HG03103 (cell line): ENCODE data around the gene MTTP.
A peak's percentile ranks its signal among the peaks of the same experiment; 100 is the strongest.

ENCODE experiments used
- ATAC-seq: cut with Tn5 transposase; IDR thresholded peaks from one replicate; pipeline ENCODE4 v1.9.1; 2021; ENCODE audit warnings: low read depth; ENCODE audit not compliant: unreplicated experiment

MTTP gene

DNA sequence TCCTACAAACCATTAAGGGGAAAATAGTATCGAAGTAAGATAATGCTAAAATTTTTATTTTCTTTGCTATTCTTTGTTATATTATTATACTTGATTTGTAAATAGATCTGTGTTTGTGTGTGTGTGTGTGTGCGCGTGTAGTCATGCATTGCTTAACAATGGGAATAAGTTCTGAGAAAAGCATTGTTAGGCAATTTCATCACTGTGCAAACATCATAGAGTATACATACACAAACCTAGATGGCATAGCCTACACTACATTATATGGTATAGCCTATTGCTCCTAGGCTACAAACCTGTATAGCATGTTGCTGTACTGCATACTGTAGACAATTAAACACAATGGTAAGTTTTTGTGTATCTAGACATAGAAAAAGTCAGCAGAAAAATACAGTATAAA, 17.1 kb downstream of the MTTP start:
- ATAC-seq: no peak

DNA sequence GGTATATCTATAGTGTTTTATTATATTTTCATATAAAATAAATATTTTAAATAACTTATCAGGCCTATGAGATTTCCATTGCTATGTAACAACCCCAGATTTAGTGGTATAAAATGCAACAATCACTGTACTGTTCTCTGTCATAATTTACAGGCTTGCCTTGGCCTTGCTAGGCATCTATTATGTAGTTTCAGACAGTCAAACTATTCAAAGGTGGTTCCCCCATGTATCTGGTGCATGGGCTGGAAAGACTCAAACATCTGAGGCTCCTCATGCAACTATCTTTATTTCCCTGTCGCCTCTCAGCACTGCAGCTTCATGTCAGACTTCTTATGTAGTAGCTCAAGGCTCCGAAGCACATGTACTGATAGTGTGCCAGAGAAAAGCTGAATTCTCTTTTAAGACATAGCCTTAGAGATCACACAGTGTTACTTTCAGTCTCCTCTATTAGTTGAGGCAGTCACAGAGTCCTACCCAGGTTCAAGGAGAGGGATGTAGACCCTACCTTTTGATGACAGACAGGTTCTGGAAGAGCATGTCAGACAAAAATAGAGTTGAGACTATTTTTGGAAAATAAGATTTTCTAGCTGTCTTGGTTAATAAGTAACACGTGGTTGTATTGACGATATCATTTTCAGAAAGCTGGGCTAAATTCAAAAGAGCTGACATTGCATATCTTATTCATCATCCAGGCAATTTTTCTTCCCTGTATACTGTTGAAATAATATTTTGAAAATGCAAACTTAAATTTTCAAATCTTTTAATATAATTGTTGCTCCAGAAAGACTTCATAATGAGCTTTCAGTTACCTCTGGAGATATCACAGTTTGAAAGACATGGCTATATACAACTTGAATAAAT, 19.4 kb downstream of the MTTP start:
- no peak for ATAC-seq

DNA sequence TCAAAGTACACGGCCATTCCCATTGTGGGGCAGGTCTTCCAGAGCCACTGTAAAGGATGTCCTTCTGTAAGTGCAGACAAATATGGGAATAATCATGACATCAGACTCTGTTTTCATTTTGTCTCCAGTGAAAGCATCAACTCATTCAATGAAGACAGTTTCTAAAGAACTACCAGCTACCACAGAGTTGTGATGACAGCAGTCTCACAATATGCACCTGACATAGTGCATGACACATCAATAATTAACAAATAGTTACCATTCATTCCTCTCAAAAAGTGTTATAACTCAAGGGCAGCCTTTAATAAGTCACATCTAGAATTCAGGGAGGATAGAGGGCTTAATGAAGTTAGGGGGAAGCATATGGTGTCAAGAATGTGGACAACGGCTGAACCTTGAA, 20.2 kb downstream of the MTTP start:
- no peak for ATAC-seq

DNA sequence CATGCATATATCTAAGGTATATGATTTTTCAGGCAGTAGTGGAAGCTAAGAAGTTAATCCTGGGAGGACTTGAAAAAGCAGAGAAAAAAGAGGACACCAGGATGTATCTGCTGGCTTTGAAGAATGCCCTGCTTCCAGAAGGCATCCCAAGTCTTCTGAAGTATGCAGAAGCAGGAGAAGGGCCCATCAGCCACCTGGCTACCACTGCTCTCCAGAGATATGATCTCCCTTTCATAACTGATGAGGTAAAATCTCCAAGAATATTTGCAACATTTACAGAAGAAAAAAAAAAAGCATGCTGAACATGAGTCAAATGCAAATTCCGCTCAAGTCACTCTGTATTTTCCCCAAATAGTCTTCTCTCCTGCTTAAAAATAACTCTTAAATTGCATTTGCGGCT, 32.1 kb downstream of the MTTP start:
- ATAC-seq: no peak

DNA sequence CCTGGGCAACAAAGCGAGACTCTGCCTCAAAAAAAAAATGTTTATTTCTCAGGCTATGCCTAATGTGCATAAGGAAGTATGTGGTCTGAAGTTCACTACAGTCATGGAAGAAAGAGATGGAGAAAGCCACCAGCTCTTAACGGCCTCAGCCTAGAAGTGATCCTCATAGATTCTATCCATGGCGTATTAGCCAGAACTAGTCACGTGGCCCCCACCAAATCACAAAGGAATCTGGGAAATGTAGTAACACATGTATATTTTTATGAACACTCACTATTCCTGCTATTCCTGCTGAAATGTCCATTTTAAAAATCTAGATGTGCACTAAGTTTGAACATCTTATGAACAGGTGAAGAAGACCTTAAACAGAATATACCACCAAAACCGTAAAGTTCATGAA, 33.8 kb downstream of the MTTP start:
- no peak for ATAC-seq

DNA sequence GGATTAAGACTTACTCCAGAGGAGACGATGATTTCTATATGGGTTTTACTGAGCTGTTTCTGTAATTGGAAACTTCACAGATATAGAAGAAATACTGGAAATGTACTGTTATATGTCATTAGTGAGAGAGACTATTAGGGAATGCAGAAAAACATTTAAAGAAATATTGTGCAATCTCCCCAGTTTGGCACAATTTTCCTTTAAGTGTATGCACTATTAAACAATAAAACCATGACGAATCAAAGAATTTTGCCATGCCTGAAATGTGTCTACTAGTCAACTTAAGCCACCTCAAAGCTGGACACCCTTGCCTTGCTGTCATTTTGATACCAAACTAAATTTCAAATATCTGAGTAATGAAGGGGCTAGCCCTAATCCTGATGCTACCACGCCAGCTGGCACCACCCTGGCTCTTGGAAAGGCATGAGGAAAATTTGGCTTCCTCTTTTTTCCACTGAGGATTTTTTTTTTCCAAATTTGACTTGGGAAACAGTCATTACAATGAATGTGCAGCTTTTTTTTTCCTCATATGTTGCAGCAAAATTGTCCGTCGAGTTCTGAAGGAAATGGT, 36.1 kb downstream of the MTTP start:
- ATAC-seq: no peak

DNA sequence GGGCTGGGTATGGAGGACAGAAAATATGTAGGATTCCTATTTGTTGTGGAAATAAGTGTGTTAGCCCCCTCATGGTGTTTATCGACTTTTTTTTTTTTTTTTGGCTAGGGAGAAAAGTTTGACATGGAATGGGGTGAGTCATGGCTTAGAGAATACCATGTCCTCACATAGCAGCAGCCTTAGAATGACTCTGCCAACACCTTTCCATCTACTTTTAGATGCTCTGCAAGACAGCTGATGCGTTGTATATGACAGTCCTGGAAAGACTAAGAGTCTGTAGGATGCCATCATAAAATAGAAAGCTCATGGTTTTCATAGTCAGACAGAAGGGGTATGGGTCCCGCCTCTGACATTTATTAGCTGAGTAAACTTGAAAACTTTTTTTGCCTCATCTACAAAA, 37.7 kb downstream of the MTTP start:
- ATAC-seq: no peak

DNA sequence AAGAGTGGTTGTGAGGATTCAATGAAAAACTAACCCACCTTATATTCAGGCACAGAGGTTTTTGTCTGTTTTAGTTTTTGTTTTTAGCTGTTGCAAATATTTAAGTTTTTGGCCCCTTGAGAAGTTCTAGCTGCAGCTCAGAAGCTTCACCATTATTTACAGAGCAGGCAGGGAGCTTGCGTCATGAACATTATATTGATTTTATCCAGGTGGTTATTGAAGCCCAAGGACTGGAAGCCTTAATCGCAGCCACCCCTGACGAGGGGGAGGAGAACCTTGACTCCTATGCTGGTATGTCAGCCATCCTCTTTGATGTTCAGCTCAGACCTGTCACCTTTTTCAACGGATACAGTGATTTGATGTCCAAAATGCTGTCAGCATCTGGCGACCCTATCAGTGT, 38.1 kb downstream of the MTTP start:
- ATAC-seq: no peak

DNA sequence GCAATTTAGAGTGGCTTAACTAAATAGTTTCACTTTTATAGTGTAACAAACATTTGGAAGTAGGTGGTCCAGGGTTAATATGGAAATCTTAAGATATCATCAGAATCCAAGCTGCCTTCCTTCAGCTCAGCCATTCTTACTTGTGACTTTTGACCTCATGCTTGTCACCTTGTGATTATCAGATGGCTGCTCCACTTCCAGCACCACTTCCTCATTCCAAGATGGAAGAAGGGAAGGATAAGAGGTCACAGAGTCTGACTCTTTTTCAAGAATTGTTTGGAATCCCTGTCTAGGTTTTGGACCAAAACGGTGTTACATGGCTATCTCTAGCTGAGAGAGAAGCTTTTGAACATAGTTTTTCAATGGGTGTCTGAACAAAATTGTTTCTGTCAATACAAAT, 39.9 kb downstream of the MTTP start:
- no peak for ATAC-seq

DNA sequence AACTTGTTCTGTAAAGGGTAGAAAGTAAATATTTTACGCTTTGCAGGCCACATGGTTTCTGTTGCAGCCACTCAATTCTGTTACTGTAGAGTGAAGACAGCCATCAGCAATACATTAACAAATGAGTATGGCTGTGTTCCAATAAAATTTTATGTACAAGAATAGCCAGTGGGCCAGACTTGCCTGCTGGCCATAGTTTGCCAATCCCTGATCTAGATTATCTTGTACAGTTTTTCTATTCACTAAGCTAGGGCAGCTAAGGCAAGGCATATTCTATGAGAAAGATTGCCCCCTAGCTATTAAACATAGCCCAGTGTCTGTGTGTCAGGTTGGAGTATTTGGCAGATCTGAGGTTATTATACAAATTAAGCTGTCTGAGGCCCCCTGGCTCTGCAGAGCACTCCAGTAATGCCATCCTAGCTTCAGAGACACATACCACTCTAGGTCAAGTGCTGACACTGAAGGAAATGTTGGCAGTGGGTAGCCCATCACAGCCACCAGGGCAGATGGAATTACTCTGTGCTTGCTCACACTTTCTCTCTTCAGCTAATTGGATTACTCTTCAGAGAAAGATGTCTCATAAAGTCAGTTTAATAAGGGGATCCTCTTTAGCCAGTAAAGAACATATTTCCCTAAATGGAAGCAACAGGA, 40.7 kb downstream of the MTTP start:
- ATAC-seq: no peak

DNA sequence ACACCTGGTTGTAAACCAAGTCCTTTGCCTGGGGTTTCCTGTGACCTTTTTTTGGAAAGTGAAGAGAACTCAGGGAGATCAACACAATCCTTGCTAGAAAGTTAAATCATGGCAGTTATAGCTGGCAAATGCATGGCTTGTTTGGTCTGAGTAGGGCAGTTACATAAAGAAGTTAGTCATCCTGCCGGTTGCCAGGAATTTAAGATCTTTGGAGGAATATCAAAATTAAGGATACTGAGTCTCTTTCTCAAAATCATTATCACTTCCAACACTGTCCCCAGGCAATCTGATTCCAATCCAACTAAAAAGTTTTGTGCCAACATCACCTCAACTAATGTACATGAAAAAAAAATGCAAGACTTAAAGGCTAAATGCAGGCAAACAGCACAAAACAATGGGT, 42.8 kb downstream of the MTTP start:
- ATAC-seq: no peak

DNA sequence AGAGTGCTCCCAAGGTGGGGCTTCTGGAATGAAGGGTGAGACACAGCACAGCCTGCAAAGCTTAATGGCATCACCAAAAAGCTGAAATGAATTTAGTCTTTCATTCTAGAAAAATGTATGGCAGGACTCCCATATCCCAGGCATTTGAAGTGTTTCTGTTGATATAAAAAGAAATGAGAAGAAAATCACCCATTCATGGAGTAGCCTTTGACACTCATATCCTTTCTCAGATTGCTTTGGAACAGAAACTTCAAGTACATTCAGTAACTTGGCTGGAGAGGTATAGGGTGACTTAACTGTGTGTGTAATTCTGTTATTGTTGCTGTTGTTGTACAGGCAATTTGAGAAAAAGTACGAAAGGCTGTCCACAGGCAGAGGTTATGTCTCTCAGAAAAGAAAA, 47.7 kb downstream of the MTTP start:
- no peak for ATAC-seq

DNA sequence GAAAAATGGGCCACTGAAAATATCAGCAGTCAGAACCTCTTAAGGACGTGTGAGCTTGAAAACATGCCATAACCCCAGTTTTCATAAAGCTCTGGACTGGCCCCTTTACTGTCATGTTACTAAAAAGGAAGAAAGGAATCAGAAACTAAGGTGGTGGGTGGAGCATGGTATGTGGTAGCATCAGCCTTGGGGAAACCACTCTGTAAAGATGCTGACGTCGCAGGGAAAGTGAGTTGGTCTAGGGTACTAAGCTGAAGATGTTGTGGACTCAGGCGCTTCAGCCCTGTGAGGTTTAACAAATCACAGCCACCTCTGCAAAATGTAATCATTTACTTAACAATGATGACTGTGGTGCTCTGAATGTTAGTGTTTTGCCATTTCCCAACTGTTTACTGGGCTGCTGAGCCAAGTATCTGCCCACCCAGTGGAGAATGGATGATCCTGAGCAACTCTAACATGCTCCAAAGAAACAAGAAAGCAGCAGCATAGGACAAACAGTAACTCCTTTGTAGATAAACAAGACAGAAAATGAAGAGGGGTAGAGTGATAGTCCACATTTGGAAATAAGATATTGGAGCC, 49.6 kb downstream of the MTTP start:
- ATAC-seq: no peak

DNA sequence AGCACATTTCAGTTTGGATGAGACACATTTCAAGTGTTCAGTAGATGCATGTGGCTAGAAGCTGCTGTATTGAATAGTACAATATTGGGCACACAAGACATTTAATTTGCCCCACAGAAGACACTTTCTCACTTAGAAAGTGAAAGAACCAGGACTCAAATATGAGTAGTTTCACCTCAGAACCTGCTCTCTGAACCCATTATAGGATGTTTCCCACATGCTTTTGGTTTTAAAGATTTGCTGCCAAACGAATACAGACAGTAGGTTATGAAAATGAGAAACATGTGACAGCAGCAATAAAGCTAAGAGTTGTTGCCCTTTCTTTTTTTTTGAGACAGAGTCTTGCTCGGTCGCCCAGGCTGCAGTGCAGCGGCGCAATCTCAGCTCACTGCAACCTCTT, 50.7 kb downstream of the MTTP start:
- no peak for ATAC-seq

DNA sequence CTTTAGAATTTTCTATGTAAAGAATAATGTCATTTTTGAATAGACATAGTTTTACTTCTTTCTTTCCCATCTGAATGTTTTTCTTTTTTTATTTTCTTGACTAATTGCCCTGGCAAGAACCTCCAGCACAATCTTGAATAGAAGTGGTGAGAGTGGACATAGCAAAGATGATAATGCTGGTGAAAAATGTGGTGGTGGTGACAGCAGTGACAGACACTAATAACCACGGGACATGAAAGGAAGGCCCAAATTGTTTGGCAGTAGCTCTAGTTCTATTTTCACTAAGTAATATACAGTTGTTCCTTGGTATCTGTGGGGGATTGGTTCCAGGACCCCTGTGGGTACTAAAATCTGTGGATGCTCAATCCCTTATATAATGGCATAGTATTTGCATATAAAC, 53.4 kb downstream of the MTTP start:
- no peak for ATAC-seq

DNA sequence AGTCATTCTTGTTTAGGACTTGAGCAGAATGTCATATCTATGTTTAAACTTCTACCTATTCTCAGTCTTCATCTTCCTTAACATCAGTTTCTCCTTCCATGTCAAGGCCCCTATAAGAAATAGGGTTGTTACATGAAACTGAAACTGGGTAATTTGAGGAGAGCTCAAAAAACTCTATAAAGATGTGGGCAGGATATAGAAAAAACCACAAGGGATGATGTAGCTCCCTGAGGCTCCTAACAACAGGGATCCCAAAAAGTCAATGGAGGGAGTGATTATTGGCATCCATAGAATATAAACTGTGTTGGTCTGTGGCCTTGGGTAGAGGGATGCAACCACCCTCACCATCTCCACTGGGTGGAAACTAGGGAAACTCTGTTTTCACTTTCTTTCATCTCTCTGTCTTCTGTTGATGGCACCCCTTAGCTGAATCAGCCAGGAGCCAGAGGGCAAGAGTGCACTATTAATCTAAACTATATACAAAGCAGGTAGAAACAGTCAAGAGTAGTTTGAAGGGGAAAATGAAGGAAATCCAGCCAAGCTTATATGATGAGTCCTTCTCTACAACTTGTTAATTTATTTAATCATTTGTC, 55.4 kb downstream of the MTTP start:
- no peak for ATAC-seq

DNA sequence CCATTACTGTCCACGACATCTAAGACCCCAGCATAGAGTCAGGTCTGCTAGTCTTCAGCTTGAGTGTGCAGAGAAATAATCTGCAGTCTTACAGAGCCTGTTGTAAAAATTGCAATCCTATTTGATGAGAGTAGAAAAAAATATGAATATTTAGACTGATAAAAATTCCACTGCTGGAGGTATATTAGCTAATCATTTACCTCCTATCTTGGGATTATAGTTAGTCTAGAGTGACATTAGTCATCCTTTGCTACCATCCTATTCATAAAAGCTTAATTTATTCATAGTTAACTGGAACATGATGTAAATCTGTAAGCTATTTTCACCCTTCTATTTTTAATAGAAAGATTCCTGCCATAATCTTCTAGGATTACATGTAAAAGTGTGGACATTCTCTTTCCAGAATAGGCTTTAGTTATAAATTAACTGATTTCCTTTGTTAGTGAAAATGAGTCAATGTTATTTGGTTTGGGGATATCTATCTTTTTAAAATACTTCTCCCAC, 56.3 kb downstream of the MTTP start:
- no peak for ATAC-seq

DNA sequence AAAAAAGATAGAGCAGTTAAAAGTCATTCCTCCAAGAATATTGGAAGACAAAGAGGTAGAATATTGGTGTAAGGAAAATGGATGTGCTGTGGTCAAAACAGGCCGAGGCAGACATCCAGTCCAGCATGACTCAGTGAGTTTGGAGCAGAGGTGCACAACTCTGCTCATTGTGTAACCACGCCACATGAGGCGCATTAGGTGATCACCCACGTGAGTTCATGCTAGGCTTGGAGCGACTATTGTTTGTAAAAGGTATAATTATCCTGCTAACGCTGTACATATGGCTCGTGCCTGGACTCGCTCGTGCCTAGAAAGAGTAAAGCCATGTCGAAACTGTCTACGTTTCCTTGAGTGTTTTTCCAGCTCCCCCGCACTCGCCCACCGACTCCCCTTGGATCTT, 59.1 kb downstream of the MTTP start:
- no peak for ATAC-seq

DNA sequence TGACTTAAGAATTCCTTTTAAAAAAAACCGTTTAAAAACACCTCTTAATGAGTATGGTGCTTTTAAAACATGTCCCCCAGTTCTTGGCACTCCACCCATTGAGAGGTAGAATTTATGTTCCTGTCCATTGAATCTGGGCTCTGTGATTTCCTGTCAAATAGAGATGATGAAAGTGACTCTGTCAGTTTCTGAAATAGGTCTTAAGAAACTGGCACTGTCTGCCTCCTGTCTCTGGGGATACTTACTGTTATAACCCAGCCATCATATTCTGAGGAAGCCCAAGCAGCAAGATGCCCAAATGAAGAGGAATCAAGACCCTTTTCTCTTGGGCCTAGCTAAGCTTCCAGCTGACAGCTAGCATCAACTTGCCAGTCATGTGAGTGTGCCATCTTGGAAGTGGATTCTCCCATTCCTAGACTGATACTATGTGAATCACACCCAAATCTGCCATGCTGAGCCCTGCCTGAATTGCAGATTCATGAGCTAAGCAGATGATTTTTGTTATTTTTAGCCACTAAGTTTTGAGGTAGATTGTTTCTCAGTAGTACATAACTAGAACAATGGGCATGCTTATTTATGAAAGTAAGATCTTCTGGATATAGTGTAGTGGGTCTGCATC, 60.2 kb downstream of the MTTP start:
- ATAC-seq: no peak

DNA sequence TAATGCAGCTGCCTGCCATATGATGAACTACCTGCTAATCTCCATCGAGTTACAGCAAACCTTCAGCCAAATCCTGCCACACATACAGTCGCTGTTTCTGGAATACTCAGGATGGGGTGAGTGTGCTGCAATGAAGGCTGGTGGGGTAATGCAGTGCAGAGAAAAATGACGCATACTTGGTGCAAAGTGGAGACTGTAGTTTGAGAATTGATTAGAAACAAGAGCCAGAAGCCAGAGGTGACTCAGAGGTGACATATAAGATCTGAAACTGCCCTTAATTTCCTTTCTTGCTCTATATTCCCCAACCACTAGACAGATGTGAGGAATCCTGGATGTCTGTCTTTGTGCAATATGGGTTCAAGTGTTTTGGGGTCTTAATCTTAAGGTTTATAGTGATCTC, 61.0 kb downstream of the MTTP start:
- peak; percentile 68 for ATAC-seq

DNA sequence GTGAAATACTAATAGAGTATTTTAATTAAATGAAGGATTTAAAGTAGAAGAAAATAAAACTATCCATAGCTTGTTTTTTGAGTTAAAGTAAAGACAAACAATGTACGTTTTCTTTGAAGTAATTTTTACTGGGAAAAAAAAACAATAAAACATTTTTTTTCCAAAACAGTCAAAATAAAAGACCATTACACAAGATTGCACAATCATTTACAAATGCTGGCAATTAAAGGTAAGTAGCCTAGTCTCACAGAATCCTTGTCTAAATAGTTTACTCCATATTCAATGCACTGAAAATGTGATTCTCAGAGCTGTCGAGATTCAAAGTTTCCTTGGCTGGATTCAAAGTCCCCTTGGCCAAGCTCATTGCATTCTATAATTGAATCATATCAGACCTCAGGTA, 61.8 kb downstream of the MTTP start:
- no peak for ATAC-seq
